Germinal center (tissue), 1 donor: ENCODE data around the gene NLGN1.

Source experiments
- DNase-seq: peaks from one replicate; pipeline ENCODE4 v3.0.0; 2012; ENCODE audit warnings: mixed read lengths, low spot score

NLGN1 gene

DNA sequence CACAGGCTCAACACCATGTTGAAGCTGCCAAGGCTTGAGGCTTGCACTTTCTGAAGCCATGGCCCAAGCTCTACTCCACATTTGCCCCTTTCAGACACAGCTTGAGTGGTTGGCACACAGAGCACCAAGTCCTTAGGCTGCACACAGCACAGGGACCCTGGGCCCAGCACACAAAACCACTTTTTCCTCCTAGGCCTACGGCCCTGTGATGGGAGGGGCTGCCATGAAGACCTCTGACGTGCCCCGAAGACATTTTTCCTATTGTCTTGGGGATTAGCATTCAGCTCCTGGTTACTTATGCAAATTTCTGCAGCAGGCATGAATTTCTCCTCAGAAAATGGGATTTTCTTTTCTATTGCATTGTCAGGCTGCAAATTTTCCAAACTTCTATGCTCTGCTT is 445.5 kb downstream of the NLGN1 start:
- DNase-seq, result no peak

DNA sequence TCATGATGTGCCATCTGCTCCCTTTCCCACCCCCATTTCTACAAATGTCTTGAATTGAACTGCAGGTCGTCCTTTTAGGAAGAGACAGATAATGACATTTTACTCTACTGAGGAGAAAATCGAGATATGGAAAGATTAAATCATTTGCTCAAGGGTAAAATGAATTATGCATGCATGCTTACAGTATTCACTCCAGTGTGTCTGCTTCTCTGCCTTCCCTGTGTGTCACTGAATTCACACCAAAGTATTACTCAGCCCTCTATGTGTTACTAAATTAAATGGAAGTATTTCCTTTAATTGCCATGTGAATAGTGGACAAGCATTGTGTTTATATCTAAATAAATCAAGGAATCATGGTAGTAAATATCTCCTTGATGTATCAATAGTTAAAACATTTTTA is 449.0 kb downstream of the NLGN1 start:
- DNase-seq, result no peak

DNA sequence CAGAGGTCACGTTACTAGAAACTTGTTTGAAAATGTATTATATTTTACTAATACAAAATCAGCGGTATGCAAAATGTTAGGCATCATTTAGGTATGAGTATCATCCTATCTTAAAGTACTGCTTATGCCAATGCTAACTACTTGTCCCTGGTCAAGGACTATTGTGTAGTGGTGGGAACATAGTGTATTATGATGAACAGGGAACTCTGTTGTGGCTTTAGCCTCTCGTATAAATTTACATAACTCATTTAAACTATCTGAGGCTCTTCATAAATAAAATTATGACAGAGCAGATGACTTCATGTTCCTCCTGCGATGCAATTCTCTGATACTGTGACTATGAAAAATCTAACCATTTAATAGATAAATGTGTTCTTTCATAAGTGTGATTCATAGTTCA is 451.9 kb downstream of the NLGN1 start:
- DNase-seq, result no peak

DNA sequence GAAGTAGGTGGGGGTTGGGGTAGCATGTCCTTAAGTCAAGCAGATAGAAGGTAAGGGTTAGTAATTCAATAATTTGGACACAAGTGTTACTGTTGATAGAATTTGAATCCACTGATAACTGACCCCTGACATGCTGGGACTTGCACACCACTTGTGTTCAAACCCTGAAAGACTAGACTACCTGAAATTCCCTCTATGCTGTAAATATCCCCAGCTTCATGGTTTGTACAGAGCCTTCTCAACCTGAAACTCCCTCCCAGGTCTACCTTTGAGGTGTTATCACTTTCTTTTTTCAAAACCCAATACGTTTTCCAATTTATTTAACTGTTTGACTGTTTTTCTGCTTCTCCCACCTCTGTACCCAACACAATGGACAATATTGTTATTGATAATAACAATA is 459.6 kb downstream of the NLGN1 start:
- DNase-seq, result no peak

DNA sequence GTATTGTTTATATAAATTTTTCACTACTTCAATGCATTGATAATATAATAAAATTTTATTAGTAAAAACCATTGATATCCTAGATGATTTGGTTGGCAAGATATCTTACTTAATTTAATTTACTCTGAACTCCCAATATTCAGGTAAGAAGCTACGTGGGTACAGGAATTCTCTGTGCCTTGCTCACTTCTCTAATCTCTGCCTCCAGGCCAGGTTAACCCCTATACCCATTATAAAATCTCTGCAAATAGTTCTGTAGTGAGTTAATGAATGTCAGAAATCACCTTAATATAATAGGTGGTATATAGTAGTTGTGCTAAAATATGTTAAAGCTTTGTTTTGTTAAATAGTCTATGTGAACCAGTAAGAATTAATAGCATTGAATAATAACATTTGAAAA is 465.2 kb downstream of the NLGN1 start:
- DNase-seq, result no peak

DNA sequence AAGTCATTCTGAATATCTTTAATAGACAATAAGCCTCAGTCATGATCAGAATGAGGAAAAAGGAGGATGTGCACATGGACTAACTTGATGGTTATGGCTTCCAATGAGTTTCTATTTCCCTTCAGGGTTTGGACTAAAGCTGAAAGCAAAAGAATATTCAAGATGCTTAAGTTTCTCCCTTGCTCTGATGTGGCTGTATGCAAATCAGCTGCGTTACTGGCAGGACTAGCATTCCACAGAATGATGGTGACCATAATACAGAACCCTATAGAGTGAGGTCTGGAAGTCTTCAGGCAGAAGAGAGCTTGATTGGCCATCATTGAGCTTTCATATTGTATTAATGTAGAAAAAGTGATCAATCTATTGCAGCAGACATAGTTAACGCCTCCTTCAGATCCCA is 466.0 kb downstream of the NLGN1 start:
- no peak for DNase-seq

DNA sequence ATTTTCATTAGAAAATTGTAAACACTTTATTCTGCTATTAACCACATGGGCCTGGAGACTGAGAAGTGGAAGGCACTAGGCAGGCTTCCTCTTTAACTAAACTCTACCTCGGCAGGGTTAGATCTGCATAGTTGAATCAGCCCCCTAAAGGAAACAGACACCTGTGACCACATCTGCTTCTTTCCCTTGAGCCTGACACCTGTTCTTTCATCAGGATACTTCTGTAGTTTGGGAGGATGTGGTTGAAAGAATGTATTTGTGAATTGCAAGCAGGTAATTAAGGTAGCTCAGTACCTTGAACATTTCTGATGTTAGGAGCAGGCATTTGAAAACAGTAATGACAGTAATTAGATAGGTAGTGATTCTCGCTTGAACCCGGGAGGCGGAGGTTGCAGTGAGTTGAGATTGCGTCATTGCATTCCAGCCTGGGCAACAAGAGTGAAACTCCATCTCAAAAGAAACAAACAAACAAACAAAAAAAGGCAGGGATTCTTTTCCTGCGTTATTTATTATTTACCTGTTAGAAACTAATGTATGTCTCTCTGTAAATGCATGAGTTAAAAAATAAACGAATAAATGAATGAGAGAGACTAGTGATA is 468.5 kb downstream of the NLGN1 start:
- DNase-seq, result no peak

DNA sequence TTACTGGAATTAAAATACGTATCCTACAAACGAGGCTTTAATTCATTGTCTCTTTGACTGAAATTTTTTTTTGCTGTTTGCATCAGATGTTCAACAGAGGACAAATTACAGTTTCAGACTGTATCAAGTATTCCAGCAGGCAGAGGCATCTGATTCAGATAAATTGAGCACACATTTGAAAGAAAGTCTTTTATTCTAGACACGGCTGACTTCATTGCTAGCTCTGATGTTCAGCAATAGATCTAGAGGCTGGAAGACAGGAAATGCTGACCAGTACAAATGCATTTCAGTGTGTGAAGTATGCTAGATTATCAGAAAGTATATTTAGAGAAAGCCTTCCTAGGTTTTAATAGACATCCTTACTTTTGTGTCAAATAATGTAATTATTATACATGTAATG is 472.2 kb downstream of the NLGN1 start:
- DNase-seq, result no peak

DNA sequence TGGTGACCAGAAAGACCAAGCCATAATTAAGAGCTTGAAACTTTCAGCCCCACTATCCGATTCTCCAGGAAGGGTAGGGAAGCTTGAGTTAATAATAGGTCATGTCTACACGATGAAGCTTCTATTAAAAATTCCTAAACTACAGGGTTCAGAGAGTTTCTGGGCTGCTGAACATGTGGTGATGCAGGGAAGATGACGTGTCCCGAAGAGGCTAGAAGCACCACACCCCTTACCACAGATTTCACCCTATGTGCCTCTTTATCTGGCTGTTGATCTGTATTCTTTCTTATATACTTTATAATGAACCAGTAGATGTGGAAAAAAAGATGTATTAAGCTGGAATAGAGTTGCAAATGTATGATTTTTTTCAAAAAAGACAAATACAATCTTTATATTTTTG is 473.4 kb downstream of the NLGN1 start:
- no peak for DNase-seq

DNA sequence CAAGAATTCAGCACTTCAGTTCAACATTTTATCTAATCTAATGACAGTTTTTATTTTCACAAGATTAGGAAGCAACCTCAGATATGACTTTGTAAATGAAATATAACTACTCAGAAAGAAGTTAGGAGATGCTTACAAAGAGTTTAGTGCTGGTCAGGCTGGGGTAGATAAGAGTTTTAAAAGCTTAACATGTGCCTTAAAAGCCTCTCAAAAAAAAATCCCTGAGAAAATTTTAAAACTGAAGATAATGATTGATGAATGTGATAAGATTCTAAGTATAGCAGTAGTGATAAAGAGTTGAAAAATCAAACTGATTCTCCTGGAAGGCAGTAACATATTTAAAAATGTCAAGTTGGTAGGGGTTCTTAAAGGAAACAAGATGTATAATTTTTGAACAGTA is 478.2 kb downstream of the NLGN1 start:
- no peak for DNase-seq

DNA sequence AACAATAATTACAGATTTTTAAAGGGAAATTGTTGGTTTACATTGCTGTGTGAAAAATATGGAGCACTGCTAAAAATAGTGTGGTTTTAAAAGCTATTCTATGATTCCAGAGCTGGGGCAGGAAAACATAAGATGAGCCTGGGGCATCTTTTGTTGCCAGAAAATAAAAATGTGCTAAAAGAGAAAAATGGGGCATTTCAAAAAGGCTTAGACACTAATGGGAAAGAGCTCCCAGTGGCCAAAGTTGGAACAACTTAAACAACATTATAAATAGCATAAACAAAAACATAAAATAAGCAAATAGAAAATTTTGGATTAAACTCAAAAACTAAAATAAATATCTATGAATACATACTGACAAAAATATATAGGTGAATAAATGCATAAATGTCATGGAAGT is 478.9 kb downstream of the NLGN1 start:
- DNase-seq, result no peak

DNA sequence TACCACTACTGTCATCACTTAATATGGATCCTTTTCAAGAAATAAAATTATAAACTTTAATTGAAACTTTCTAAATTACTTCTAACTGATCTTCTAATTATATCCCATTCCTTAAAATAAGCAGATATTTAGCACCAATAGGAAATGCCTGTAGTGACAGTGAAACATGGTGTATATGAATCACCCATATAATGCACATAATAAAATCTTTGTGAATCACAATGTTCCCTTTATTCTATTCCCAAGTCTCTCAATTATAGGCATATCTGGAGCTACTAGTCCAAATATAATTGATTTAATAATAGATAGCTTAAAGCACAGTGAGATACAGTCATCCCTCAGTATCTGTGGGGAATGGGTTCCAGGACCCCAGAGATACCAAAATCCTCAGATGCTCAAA is 490.3 kb downstream of the NLGN1 start:
- no peak for DNase-seq

DNA sequence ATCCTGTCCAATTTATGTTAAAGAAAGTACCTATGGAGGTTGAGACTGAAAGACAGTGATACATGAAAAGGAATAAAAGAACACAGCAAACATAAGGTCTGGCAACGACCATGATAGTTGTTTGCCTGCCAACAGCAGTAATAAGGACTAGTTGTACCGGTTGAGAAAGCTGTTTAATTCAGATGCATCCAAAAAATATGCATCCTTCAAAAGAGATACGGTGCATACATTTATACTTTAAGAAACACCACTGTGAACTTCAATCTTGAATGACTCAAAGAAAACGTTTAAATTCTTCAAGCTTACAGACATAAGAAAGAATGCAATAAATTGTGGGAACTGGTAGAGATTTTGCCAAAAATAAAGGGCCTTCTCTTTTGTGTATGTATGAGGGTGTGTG is 492.1 kb downstream of the NLGN1 start:
- DNase-seq, result no peak

DNA sequence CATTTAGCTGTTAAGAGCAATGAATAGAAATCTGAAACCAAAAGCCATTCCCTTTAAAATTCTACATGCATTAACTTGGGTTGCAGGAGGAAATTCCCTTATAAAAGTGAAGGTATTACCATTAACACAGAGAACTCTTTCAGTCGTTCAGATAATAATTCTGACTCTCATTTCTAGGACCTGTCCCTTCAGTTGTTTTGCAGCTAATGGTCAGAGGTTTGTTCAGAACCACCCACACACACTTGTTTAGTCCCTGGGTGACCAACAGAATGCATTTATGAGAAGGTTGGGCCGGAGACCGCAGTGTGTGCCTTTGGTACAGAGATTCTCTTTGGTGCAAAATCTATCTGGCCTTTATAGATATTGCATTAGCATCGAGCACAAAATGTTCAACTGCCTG is 492.5 kb downstream of the NLGN1 start:
- DNase-seq, result no peak

DNA sequence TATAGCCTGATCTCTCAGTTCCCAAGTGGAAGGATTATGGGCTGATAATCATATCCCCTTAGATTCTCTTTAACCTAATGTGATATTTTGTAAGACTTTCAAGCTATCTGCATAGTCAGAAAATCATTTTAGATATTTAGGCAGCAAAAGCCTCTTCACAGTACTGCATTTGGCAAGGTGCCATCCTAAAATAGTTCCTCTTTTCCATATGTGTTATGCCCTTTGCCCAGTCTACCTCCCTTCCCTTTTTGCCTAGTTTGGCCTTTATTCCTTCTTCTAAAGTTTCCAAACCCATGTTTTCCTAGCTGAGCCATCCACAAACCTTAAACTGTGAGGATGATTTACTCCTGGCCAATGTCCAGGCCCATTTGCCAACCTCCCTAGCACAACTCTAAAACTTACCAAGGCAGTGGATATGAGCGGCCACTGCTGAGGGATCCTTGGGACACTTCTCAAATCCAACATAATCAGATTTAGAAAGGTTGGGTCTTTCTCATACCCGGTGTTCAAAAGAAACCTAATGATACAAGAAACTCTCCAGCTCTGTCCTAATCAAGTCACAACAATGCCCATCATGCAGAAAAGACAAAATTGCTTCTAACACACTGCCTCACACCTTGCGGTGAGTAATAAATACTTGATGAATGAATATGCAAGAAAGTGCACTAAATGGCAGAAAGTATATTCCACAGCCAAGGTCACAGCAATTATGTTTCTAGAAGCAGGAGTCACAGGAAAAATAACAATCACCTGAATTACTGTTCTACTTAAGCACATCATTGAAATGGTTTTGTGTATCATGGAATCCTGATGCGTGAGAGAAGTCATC is 493.9 kb downstream of the NLGN1 start:
- no peak for DNase-seq

DNA sequence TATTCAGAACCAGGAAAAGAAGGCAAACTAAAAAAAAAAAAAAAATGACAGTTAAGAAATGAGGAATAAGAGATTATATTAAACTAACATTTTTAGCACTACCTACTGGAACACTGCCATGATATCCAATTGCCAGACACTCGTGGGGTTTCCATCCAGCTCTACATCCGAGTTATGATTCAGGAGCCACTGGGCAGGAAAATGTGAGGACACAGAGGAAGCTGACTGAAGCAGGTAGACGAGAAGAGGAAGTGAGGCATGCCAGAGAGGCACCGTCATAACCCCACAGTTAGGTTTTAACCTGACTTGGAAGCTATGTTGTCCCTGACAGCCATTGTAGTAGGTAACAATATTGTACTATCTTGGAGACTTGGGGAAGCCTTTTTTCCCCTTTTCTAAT is 495.0 kb downstream of the NLGN1 start:
- DNase-seq, result no peak

DNA sequence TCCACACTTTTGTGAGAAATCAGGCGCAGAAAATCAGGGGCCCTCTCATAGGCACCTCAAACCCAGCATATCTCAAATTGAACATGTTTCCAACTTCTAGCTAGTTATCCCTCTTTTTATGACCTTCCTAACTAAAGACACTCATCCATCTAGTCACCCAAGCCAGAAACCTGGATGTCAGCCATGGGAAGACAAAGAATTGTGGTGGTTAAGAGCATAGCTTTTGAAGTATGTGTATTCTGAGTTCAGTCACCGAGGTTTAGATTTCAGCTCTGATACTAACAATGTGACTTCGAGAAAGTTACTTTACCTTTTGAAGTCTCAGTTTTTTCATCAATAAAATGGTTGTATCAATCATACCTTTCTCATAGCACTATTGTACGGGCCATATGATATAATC is 495.5 kb downstream of the NLGN1 start:
- DNase-seq, result no peak

DNA sequence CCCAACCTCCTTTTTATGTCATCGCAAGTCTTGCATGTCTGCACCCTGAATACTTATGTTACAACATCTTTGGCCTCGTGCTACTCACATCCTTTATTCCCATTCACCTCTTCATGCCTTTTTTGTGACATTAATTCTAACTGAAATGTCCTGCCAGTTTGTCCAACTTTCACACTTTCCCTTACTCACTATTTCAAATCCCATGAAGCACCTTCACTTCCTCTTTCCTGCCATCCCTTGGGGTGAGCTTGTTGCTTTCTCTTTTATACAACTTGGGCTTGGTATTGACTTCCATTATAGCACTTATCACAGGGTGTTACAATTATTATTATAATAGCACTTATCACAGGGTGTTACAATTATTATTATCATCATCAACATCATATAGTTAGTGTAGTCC is 496.3 kb downstream of the NLGN1 start:
- no peak for DNase-seq

DNA sequence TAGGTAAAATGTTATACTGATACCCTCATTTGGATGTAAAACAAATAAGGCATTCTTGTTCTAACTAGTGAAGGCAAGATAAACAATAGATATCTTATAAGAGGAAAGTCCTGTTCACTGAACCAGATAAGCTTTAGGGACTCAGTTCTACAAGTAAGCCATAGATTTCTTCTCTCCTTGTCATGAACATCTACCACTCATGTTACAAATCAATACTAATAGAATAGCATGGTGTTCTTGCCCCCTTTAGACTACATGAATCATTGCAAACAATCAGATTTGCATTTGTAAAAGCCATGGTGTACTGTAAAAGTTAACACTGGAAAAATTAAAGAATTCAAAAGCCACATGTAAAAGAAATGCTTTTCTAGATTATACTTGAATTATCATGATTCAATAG is 500.1 kb downstream of the NLGN1 start:
- DNase-seq, result no peak

DNA sequence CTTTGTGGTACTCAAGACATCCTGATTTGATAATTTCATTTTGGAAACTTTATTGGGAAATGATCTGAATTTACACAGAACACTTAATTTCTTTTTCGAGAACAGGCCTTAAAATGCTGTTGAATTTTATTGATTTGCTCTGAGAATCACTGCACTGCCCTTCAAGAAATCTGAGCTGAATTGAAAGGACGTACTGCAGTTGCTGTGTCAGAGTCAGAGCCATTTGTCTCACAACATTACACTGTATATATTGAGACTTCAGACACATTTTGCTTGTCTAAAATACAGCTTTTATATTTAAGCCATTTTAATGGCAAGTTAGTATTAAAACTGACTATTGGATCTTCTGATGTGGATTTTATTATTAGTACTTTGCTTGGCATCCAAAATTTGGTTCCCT is 504.1 kb downstream of the NLGN1 start:
- no peak for DNase-seq

DNA sequence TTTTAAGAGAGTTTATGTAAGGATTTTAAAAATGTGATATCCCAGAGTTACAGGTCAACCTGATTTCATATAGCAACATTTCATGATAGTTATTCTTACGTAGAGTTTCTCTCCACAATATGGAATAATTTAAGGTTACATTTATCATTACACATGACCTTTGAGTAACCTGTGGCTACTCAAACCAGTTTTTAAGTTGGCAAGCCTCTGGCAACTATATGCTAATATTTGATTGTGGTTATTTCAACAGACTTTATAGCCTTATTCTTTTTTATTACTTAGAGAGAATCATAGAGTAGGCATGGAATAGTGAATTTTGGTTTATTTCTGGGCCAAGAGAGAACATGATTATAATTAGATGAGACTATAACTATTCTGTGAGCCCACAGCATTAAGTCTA is 504.9 kb downstream of the NLGN1 start:
- DNase-seq, result no peak

DNA sequence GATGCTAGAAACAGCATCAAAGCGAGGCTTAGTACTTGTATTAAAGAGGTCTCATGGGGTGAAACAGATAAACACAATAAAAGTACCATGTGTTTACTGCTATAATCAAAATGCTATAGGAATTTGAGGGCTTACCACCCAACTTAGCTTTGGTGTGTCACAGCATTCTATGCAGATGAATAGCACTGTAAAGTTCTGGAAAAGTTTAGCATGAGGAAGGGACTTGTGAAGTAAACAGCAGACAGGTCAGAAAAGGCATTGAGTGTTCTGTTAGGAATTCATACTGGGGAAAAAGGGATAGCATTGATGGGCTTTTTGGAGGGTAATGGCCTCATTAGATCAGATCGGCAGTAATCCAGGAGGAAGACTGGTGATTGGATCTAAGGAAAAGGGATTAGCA is 505.3 kb downstream of the NLGN1 start:
- no peak for DNase-seq

DNA sequence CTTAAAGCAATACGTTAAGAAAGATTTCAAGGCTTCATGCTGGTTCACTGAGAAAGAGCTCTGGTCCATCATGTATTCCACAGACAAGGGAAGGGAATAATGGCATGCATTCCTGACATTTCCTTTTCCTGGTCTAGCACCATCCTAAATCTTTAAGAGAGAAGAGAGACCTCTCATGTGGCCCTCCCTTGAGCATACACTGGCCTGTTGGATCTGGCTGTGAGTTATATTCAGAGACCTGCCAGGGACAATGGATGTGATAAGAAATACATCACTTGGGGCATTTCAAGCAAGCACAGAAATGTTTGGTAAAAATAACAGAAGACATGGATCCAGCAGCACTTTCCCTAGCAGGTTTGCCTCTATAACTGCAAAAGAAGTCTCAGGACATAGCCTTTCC is 507.8 kb downstream of the NLGN1 start:
- no peak for DNase-seq

DNA sequence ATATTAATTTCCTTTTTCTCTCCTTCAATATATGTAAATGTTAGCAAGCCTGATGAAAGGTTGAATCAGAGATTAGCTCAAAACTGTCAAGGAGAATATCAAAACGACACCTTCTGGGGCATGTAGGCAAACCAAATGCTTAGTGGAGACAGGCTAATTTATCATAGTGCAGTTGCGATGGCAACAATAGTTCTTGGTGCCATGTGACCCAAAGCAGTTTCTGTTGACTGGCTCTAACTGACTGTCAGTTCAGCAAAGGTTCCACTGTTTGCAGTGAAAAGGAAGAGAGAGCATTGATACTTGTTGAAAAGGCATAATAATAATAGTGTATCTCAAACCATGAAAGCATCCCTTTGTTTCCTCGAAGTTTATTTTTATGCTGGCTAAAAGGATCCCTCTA is 513.9 kb downstream of the NLGN1 start:
- no peak for DNase-seq
